NCI-H748 (cell line): ENCODE results near the gene CATSPERZ.

Experiments
- DNase-seq: peaks from one replicate; lab custom pipeline; 2025; ENCODE audit not compliant: unreplicated experiment; lab: John Stamatoyannopoulos, UW

Gene CATSPERZ

GRCh38 chr11:64284048-64284961, 15.9 kb upstream of the CATSPERZ start, which contains the start of gene BAD:
TSS of gene BAD (minus strand) at chr11:64284665. CDS start at chr11:64284368, 297 bp downstream.
- peak; percentile 94 for DNase-seq

- DNase-seq: peak; percentile 91
These were observed 14.9 kb upstream of the CATSPERZ start, which contains the start of gene GPR137 for GRCh38 chr11:64284962-64285884. TSS of gene GPR137 (plus strand) at chr11:64285848. CDS start at chr11:64286525, 677 bp downstream.

GRCh38 chr11:64285885-64286800, 14.0 kb upstream of the CATSPERZ start:
- peak; percentile 30 for DNase-seq

- no peak for DNase-seq
These were observed 13.4 kb upstream of the CATSPERZ start for GRCh38 chr11:64286801-64287159.

- DNase-seq: no peak
These were observed 12.3 kb upstream of the CATSPERZ start for GRCh38 chr11:64287676-64288352.

GRCh38 chr11:64288353-64288750, 11.8 kb upstream of the CATSPERZ start:
- DNase-seq: no peak

GRCh38 chr11:64289002-64289564, 11.1 kb upstream of the CATSPERZ start:
- DNase-seq: no peak

GRCh38 chr11:64290352-64291261, 9.6 kb upstream of the CATSPERZ start:
- DNase-seq: no peak

- DNase-seq: no peak
These were observed 8.9 kb upstream of the CATSPERZ start, which contains the start of gene KCNK4 for GRCh38 chr11:64291262-64291751. TSS of gene KCNK4 (plus strand) at chr11:64291302. CDS start at chr11:64293019, 1,717 bp downstream.

GRCh38 chr11:64291752-64292459, 8.3 kb upstream of the CATSPERZ start:
- DNase-seq: no peak

GRCh38 chr11:64292460-64293254, 7.5 kb upstream of the CATSPERZ start:
- DNase-seq: no peak

- no peak for DNase-seq
These were observed 5.4 kb upstream of the CATSPERZ start for GRCh38 chr11:64294774-64295173.

GRCh38 chr11:64295760-64296159, 4.4 kb upstream of the CATSPERZ start:
- DNase-seq: no peak

- no peak for DNase-seq
These were observed 3.9 kb upstream of the CATSPERZ start for GRCh38 chr11:64296236-64296635.

- DNase-seq: no peak
These were observed 3.1 kb upstream of the CATSPERZ start for GRCh38 chr11:64296830-64297698.
